SU-DHL-6 (cell line): ENCODE data around the gene SNX13.

ENCODE experiments used
- H2AFZ ChIP-seq: fragments of 200-600 bp; sonication (generic); 2 replicates; pipeline ENCODE4 v1.6.1; 2014; ENCODE audit warnings: low read depth, mild to moderate bottlenecking, moderate library complexity, mixed read lengths, antibody characterized with exemption, low read length; ENCODE audit not compliant: severe bottlenecking
- H3F3A ChIP-seq: fragments of 200-600 bp; shearing (Covaris generic); 2 replicates; pipeline ENCODE4 v1.6.0; 2016; ENCODE audit warnings: antibody characterized with exemption, mild to moderate bottlenecking; ENCODE audit not compliant: insufficient read depth
- H3K27ac ChIP-seq: fragments of 200-600 bp; sonication (generic); 2 replicates; pipeline ENCODE4 v1.5.1; 2016; ENCODE audit warnings: low read depth, mild to moderate bottlenecking, low read length, moderate library complexity, mixed read lengths
- H3K27me3 ChIP-seq: fragments of 200-600 bp; sonication (generic), shearing (Covaris generic); 2 replicates; pipeline ENCODE4 v1.6.0; 2014; ENCODE audit warnings: mild to moderate bottlenecking, low read length
- H3K36me3 ChIP-seq: fragments of 200-600 bp; sonication (generic); 2 replicates; pipeline ENCODE4 v1.6.1; 2014; ENCODE audit warnings: mild to moderate bottlenecking, low read length, mixed read lengths
- H3K4me2 ChIP-seq: fragments of 300-600, 200-600 bp; shearing (Covaris generic), sonication (generic); 2 replicates; pipeline ENCODE4 v1.6.0; 2014; ENCODE audit warnings: low read length, low read depth, mild to moderate bottlenecking; ENCODE audit not compliant: poor library complexity, severe bottlenecking
- H3K4me3 ChIP-seq: fragments of 200-600 bp; sonication (generic); 2 replicates; pipeline ENCODE4 v1.5.1; 2014; ENCODE audit warnings: antibody characterized with exemption, low read length, mild to moderate bottlenecking, mixed read lengths; ENCODE audit not compliant: insufficient read depth, poor library complexity, severe bottlenecking
- H3K79me2 ChIP-seq: fragments of 200-600 bp; sonication (generic); 2 replicates; pipeline ENCODE4 v1.6.1; 2014; ENCODE audit warnings: mild to moderate bottlenecking, low read length, moderate library complexity; ENCODE audit not compliant: insufficient read depth
- H3K9ac ChIP-seq: fragments of 200-600 bp; sonication (generic); 2 replicates; pipeline ENCODE4 v1.7.0; 2014; ENCODE audit warnings: mild to moderate bottlenecking, low read length
- H3K9me2 ChIP-seq: fragments of 200-600 bp; sonication (generic); replicated peaks from 2 replicates; pipeline ENCODE4 v1.6.1; 2014; ENCODE audit warnings: low read length; ENCODE audit not compliant: insufficient read depth
- H3K9me3 ChIP-seq: fragments of 200-600 bp; sonication (generic); 2 replicates; pipeline ENCODE4 v1.6.1; 2014; ENCODE audit warnings: low read length, mixed read lengths; ENCODE audit not compliant: insufficient read depth
- H4K20me1 ChIP-seq: fragments of 200-600 bp; sonication (generic); 2 replicates; pipeline ENCODE4 v1.6.1; 2014; ENCODE audit warnings: low read depth, mild to moderate bottlenecking, antibody characterized with exemption, low read length, moderate library complexity, mixed read lengths
- EZH2phosphoT487 ChIP-seq: fragments of 200-600 bp; sonication (generic), shearing (Covaris generic); conservative IDR thresholded peaks from 2 replicates; pipeline ENCODE4 v1.6.1; 2018; ENCODE audit warnings: mild to moderate bottlenecking, antibody characterized with exemption, low read length, moderate library complexity, mixed read lengths
- TF ChIP-seq, protein P1 (sequence below): fragments of 200-600 bp; sonication (generic); IDR thresholded peaks from one replicate; pipeline ENCODE4 v1.5.1; 2017; ENCODE audit warnings: antibody characterized with exemption, mild to moderate bottlenecking, low read length, moderate library complexity; ENCODE audit not compliant: insufficient read depth, poor library complexity, severe bottlenecking

SNX13 gene

GRCh38 chr7:17917842-17918241 lies 22.5 kb downstream of the SNX13 start:
- no peaks in the 10 kb centered on the region for H3K9me3 ChIP-seq
- peaks cover 11% of the 10 kb centered on the region for H4K20me1 ChIP-seq
- peaks cover 49% of the 10 kb centered on the region for H3K79me2 ChIP-seq
- no peaks in the 10 kb centered on the region for H3K36me3 ChIP-seq
- no peaks in the 10 kb centered on the region for H3F3A ChIP-seq
- H3K4me3 ChIP-seq, result no peak overlapping the region
- no peak overlapping the region for H3K9ac ChIP-seq
- no peak for TF ChIP-seq EZH2phosphoT487
- TF ChIP-seq, protein P1, sequence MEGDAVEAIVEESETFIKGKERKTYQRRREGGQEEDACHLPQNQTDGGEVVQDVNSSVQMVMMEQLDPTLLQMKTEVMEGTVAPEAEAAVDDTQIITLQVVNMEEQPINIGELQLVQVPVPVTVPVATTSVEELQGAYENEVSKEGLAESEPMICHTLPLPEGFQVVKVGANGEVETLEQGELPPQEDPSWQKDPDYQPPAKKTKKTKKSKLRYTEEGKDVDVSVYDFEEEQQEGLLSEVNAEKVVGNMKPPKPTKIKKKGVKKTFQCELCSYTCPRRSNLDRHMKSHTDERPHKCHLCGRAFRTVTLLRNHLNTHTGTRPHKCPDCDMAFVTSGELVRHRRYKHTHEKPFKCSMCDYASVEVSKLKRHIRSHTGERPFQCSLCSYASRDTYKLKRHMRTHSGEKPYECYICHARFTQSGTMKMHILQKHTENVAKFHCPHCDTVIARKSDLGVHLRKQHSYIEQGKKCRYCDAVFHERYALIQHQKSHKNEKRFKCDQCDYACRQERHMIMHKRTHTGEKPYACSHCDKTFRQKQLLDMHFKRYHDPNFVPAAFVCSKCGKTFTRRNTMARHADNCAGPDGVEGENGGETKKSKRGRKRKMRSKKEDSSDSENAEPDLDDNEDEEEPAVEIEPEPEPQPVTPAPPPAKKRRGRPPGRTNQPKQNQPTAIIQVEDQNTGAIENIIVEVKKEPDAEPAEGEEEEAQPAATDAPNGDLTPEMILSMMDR, result no peak
- no peak overlapping the region for H2AFZ ChIP-seq
- H3K9me2 ChIP-seq, result no peaks in the 10 kb centered on the region
- H3K27ac ChIP-seq, result no peak overlapping the region
- H3K4me2 ChIP-seq, result no peak overlapping the region
- no peaks in the 10 kb centered on the region for H3K27me3 ChIP-seq

DNA sequence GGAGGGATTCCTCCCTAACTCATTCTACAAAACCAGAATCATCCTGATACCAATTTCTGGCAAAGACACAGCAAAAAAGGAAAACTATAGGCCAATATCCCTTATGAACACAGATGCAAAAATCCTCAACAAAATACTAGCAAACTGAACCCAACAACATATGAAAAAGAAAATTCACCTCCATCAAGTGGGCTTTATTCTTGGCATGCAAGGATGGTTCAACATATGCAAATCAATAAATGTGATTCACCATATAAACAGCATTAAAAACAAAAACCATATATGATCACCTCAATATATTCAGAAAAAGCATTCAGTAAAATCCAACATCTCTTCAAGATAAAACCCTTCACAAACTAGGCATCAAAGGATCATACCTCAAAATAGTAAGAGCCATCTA lies 23.5 kb downstream of the SNX13 start:
- no peak overlapping the region for H3K4me3 ChIP-seq
- H2AFZ ChIP-seq, result no peak overlapping the region
- H3K9me2 ChIP-seq, result no peaks in the 10 kb centered on the region
- TF ChIP-seq, protein P1, result no peak
- no peak for TF ChIP-seq EZH2phosphoT487
- H3K9me3 ChIP-seq, result no peaks in the 10 kb centered on the region
- no peak overlapping the region for H3K9ac ChIP-seq
- no peaks in the 10 kb centered on the region for H3K36me3 ChIP-seq
- no peak overlapping the region for H3K27ac ChIP-seq
- peaks cover 3% of the 10 kb centered on the region for H4K20me1 ChIP-seq
- no peaks in the 10 kb centered on the region for H3K27me3 ChIP-seq
- peaks cover 48% of the 10 kb centered on the region for H3K79me2 ChIP-seq
- no peak overlapping the region for H3K4me2 ChIP-seq
- H3F3A ChIP-seq, result no peaks in the 10 kb centered on the region

DNA sequence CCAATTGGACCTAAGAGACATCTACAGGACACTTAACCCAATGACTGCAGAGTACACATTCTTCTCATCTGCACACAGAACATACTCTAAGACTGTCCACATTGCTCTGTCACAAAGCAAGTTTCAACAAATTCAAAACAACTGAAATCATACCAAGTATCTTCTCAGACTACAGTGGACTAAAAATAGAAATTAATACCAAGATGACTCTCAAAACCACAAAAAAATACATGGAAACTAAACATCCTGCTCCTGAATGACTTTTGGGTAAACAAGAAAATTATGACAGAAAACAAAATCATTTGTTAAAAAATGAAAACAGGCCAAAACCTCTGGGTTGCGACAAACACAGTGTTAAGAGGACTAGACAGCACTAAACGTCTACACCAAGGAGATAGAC lies 24.5 kb downstream of the SNX13 start:
- peaks cover 48% of the 10 kb centered on the region for H3K79me2 ChIP-seq
- no peak overlapping the region for H2AFZ ChIP-seq
- H3K27me3 ChIP-seq, result no peaks in the 10 kb centered on the region
- no peak overlapping the region for H3K4me2 ChIP-seq
- no peaks in the 10 kb centered on the region for H3F3A ChIP-seq
- TF ChIP-seq EZH2phosphoT487, result no peak
- TF ChIP-seq, protein P1, result no peak
- H4K20me1 ChIP-seq, result peaks cover 3% of the 10 kb centered on the region
- H3K9ac ChIP-seq, result no peak overlapping the region
- no peak overlapping the region for H3K4me3 ChIP-seq
- H3K9me2 ChIP-seq, result no peaks in the 10 kb centered on the region
- H3K9me3 ChIP-seq, result no peaks in the 10 kb centered on the region
- no peak overlapping the region for H3K27ac ChIP-seq
- no peaks in the 10 kb centered on the region for H3K36me3 ChIP-seq

GRCh38 chr7:17915168-17915567 lies 25.1 kb downstream of the SNX13 start:
- Histone ChIP-seq H3K27me3 (no peaks in the 10 kb centered on the region), H3K36me3 (no peaks in the 10 kb centered on the region), H2AFZ (no peak overlapping the region), H3K9me3 (no peaks in the 10 kb centered on the region), H3K9me2 (no peaks in the 10 kb centered on the region), H3K4me3 (no peak overlapping the region), H3K79me2 (peaks cover 52% of the 10 kb centered on the region), H3K27ac (no peak overlapping the region), H4K20me1 (peaks cover 3% of the 10 kb centered on the region; the same call in 1 of the 2 replicates), H3K4me2 (no peak overlapping the region), H3F3A (no peaks in the 10 kb centered on the region), H3K9ac (no peak overlapping the region)
- TF ChIP-seq, protein P1, result no peak
- TF ChIP-seq EZH2phosphoT487, result no peak
